ENCODE measurements around the gene MYBPC1.
"Not testable (repeated sequence)": the region's sequence is repeated elsewhere in the genome, so short reads cannot be mapped to it uniquely, and the experiment has no call there.

DNA sequence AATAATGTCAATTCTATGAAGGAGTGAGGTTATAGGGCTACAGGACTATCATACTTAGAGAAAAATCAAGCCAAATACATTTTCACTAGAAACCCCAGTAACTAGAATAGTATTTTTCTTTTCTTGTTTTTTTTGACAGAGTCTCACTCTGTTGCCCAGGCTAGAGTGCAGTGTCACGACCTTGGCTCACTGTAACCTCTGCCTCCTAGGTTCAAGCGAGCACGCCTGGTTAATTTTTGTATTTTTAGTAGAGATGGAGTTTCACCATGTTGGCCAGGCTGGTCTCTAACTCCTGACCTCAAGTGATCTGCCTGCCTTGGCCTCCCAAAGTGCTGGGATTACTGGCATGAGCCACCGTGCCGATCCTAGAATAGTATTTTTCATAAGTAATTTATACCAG is 139.7 kb downstream of the MYBPC1 start:
- TF ChIP-seq, protein P1, sequence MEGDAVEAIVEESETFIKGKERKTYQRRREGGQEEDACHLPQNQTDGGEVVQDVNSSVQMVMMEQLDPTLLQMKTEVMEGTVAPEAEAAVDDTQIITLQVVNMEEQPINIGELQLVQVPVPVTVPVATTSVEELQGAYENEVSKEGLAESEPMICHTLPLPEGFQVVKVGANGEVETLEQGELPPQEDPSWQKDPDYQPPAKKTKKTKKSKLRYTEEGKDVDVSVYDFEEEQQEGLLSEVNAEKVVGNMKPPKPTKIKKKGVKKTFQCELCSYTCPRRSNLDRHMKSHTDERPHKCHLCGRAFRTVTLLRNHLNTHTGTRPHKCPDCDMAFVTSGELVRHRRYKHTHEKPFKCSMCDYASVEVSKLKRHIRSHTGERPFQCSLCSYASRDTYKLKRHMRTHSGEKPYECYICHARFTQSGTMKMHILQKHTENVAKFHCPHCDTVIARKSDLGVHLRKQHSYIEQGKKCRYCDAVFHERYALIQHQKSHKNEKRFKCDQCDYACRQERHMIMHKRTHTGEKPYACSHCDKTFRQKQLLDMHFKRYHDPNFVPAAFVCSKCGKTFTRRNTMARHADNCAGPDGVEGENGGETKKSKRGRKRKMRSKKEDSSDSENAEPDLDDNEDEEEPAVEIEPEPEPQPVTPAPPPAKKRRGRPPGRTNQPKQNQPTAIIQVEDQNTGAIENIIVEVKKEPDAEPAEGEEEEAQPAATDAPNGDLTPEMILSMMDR (conservative IDR thresholded peaks at IDR 0.05; ENCODE audit: low read length): not testable (repeated sequence)
- not testable (repeated sequence) for TF ChIP-seq EZH2phosphoT487 (IDR thresholded peaks at IDR 0.05; ENCODE audit: borderline replicate concordance)
